Urinary bladder (tissue), 4 donors: ENCODE data around the gene BEAN1. TPM values are rescaled to one million over a fixed set of nuclear protein-coding genes. Genes with fewer than 3 reads are reported as not detected.

ENCODE experiments used
- DNase-seq: peaks from one replicate; pipeline ENCODE4 v3.0.0-alpha.2; 2015; ENCODE audit errors: extremely low spot score
- H3K27ac ChIP-seq: one replicate; pipeline ENCODE4 v1.5.1; 2013; ENCODE audit warnings: low read depth, mild to moderate bottlenecking, moderate library complexity
- H3K36me3 ChIP-seq: one replicate; pipeline ENCODE4 v1.6.1; 2013; ENCODE audit warnings: mild to moderate bottlenecking, moderate library complexity; ENCODE audit not compliant: insufficient read depth
- H3K4me1 ChIP-seq: one replicate; pipeline ENCODE4 v1.6.1; 2013; ENCODE audit warnings: mild to moderate bottlenecking, moderate library complexity; ENCODE audit not compliant: insufficient read depth
- H3K4me3 ChIP-seq: one replicate; pipeline ENCODE4 v1.5.1; 2013; ENCODE audit warnings: low read depth, low read length
- WGBS: extraction: QIAGEN DNeasy Blood & Tissue Kit; methylation state at CpG from one replicate; pipeline ENCODE4 v1.1.7; 2013; 5-methylcytosine and 5-hydroxymethylcytosine counted together
- polyA plus RNA-seq: library from polyadenylated mRNA; stranded (reverse); fragments of 200-250 nt; gene quantifications from one replicate; pipeline ENCODE4 v1.2.3, GENCODE V29; 2013
- total RNA-seq: library from RNA; depleted of rRNA; stranded (reverse); fragments of >200 nt; gene quantifications from one replicate; pipeline ENCODE4 v1.2.3, GENCODE V29; 2014
- donor health status: healthy with polysubstance abuse.
- donor health status: healthy.

The BEAN1 gene
- total and polyA plus RNA-seq, 2 donors: 0.85 to 1.0 TPM

- WGBS: 93% methylated on average over 1 of the region's 1 CpG
- Histone ChIP-seq H3K27ac (no peak overlapping the region), H3K4me1 (no peaks in the 10 kb centered on the region), H3K4me3 (no peak overlapping the region), H3K36me3 (no peaks in the 10 kb centered on the region)
- DNase-seq: no peak
Measured at GRCh38 chr16:66435896-66436295, 8.8 kb downstream of the BEAN1 start.

- Histone ChIP-seq H3K4me1 (no peaks in the 10 kb centered on the region), H3K36me3 (no peaks in the 10 kb centered on the region), H3K27ac (no peak overlapping the region), H3K4me3 (no peak overlapping the region)
- WGBS: 76% methylated on average over 15 of the region's 15 CpGs
- DNase-seq: no peak
Measured at GRCh38 chr16:66437391-66437945, 10.4 kb downstream of the BEAN1 start.

- DNase-seq: no peak
- H3K4me3 ChIP-seq: no peak overlapping the region
- WGBS: 80% methylated on average over 8 of the region's 8 CpGs
- no peak overlapping the region for H3K27ac ChIP-seq
- no peaks in the 10 kb centered on the region for H3K36me3 ChIP-seq
- no peaks in the 10 kb centered on the region for H3K4me1 ChIP-seq
Measured at GRCh38 chr16:66438536-66438935, 11.4 kb downstream of the BEAN1 start.

- 84% methylated on average over 5 of the region's 5 CpGs for WGBS
- Histone ChIP-seq H3K4me3 (no peak overlapping the region), H3K36me3 (no peaks in the 10 kb centered on the region), H3K27ac (no peak overlapping the region), H3K4me1 (no peaks in the 10 kb centered on the region)
- DNase-seq: no peak
Measured at GRCh38 chr16:66439051-66439730, 12.1 kb downstream of the BEAN1 start.

GRCh38 chr16:66440271-66440802 is 13.2 kb downstream of the BEAN1 start:
- no peak for DNase-seq
- 88% methylated on average over 10 of the region's 10 CpGs for WGBS
- H3K27ac ChIP-seq: no peak overlapping the region
- no peaks in the 10 kb centered on the region for H3K36me3 ChIP-seq
- no peak overlapping the region for H3K4me3 ChIP-seq
- no peaks in the 10 kb centered on the region for H3K4me1 ChIP-seq

- no peak overlapping the region for H3K27ac ChIP-seq
- no peak for DNase-seq
- WGBS: 93% methylated on average over 11 of the region's 11 CpGs
- no peaks in the 10 kb centered on the region for H3K36me3 ChIP-seq
- no peaks in the 10 kb centered on the region for H3K4me1 ChIP-seq
- no peak overlapping the region for H3K4me3 ChIP-seq
Measured at GRCh38 chr16:66440970-66441369, 13.9 kb downstream of the BEAN1 start.

- H3K4me3 ChIP-seq: no peak overlapping the region
- no peaks in the 10 kb centered on the region for H3K4me1 ChIP-seq
- no peaks in the 10 kb centered on the region for H3K36me3 ChIP-seq
- no peak for DNase-seq
- no peak overlapping the region for H3K27ac ChIP-seq
- 77% methylated on average over 7 of the region's 7 CpGs for WGBS
Measured at GRCh38 chr16:66441586-66442375, 14.7 kb downstream of the BEAN1 start.

- no peak for DNase-seq
- Histone ChIP-seq H3K27ac (no peak overlapping the region), H3K4me1 (no peaks in the 10 kb centered on the region), H3K4me3 (no peak overlapping the region), H3K36me3 (no peaks in the 10 kb centered on the region)
- WGBS: 75% methylated on average over 6 of the region's 6 CpGs
Measured at GRCh38 chr16:66442502-66443268, 15.6 kb downstream of the BEAN1 start.

- H3K27ac ChIP-seq: no peak overlapping the region
- H3K4me1 ChIP-seq: no peaks in the 10 kb centered on the region
- no peak for DNase-seq
- 90% methylated on average over 3 of the region's 3 CpGs for WGBS
- no peaks in the 10 kb centered on the region for H3K36me3 ChIP-seq
- H3K4me3 ChIP-seq: no peak overlapping the region
Measured at GRCh38 chr16:66443269-66443652, 16.2 kb downstream of the BEAN1 start.

GRCh38 chr16:66444049-66444481 is 17.0 kb downstream of the BEAN1 start:
- H3K4me1 ChIP-seq: no peaks in the 10 kb centered on the region
- no peaks in the 10 kb centered on the region for H3K36me3 ChIP-seq
- H3K4me3 ChIP-seq: no peak overlapping the region
- DNase-seq: no peak
- 68% methylated on average over 3 of the region's 3 CpGs for WGBS
- no peak overlapping the region for H3K27ac ChIP-seq

GRCh38 chr16:66446737-66447136 is 19.6 kb downstream of the BEAN1 start:
- H3K4me3 ChIP-seq: no peak overlapping the region
- DNase-seq: no peak
- H3K27ac ChIP-seq: no peak overlapping the region
- no peaks in the 10 kb centered on the region for H3K36me3 ChIP-seq
- H3K4me1 ChIP-seq: no peaks in the 10 kb centered on the region
- WGBS: 89% methylated on average over 1 of the region's 1 CpG

GRCh38 chr16:66447491-66447890 is 20.4 kb downstream of the BEAN1 start:
- DNase-seq: no peak
- H3K27ac ChIP-seq: no peak overlapping the region
- H3K4me1 ChIP-seq: no peaks in the 10 kb centered on the region
- H3K4me3 ChIP-seq: no peak overlapping the region
- no peaks in the 10 kb centered on the region for H3K36me3 ChIP-seq

- no peaks in the 10 kb centered on the region for H3K4me1 ChIP-seq
Measured at GRCh38 chr16:66451548-66451947, 24.5 kb downstream of the BEAN1 start.

More at GRCh38 chr16:66451548-66451947, 24.5 kb downstream of the BEAN1 start:
- no peak for DNase-seq
- no peak overlapping the region for H3K27ac ChIP-seq
- H3K36me3 ChIP-seq: no peaks in the 10 kb centered on the region
- 88% methylated on average over 3 of the region's 3 CpGs for WGBS
- no peak overlapping the region for H3K4me3 ChIP-seq
